ENCODE measurements around the gene CCDC136.

DNA sequence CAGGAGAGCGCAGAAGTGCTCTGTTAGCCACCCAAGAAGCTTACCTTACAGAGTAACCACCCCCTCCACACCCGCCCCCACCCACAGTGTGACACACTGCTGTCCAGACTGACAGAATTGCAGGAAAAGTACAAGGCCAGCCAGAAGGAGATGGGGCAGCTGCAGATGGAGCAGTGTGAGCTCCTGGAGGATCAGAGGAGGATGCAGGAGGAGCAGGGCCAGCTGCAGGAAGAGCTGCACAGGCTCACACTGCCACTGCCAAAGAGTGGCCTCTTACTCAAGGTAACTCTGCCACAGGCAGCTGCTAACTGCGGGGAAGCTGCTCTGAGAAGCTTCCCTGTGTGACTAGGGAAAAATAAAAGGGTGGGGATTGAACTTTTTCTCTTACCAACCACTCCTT is 17.6 kb downstream of the CCDC136 start:
- no peak for TF ChIP-seq ZFP30 (CRISPR knock-in tag; IDR thresholded peaks at IDR 0.05)
- TF ChIP-seq ARNTL (CRISPR knock-in tag; IDR thresholded peaks at IDR 0.05; ENCODE audit: borderline replicate concordance, low read depth) = no peak
- TF ChIP-seq ESRRG (CRISPR knock-in tag; IDR thresholded peaks at IDR 0.05) = no peak
- TF ChIP-seq ZFP3 (CRISPR knock-in tag; IDR thresholded peaks at IDR 0.05) = no peak
- TF ChIP-seq ISL1 (CRISPR knock-in tag; IDR thresholded peaks at IDR 0.05) = no peak
- TF ChIP-seq, protein P1, sequence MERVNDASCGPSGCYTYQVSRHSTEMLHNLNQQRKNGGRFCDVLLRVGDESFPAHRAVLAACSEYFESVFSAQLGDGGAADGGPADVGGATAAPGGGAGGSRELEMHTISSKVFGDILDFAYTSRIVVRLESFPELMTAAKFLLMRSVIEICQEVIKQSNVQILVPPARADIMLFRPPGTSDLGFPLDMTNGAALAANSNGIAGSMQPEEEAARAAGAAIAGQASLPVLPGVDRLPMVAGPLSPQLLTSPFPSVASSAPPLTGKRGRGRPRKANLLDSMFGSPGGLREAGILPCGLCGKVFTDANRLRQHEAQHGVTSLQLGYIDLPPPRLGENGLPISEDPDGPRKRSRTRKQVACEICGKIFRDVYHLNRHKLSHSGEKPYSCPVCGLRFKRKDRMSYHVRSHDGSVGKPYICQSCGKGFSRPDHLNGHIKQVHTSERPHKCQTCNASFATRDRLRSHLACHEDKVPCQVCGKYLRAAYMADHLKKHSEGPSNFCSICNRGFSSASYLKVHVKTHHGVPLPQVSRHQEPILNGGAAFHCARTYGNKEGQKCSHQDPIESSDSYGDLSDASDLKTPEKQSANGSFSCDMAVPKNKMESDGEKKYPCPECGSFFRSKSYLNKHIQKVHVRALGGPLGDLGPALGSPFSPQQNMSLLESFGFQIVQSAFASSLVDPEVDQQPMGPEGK (CRISPR knock-in tag; IDR thresholded peaks at IDR 0.05; ENCODE audit: borderline replicate concordance) = no peak
- no peak for TF ChIP-seq RARB (CRISPR knock-in tag; IDR thresholded peaks at IDR 0.05)
- TF ChIP-seq OSR1 (CRISPR knock-in tag; IDR thresholded peaks at IDR 0.05) = no peak

Measured in SK-N-SH treated with all-trans-retinoic acid at 6 μM for 48 hours (cell line).